HepG2 (cell line): ENCODE results near the gene DLG2. TPM values are rescaled to one million over a fixed set of nuclear protein-coding genes. Genes with fewer than 3 reads are reported as not detected.

Experiments used
- ATAC-seq: fragments of 200-7000 bp; cut with Tn5 transposase; 3 replicates; pipeline ENCODE4 v1.9.1; 2020; ENCODE audit warnings: mild to moderate bottlenecking, moderate library complexity
- BruUV-seq: library from RNA; stranded (reverse); fragments of 400-500 nt; replicated peaks from 2 replicates; lab custom pipeline; 2021; lab: Mats Ljungman, UMichigan
- CTCF ChIA-PET: fragments of 300-600 bp; formaldehyde crosslinking; extraction: SDS; loops from one replicate; lab custom pipeline; 2021; ENCODE audit warnings: low total read pairs, inconsistent platforms, low intra/inter-chr PET ratio; lab: Yijun Ruan, JAX
- POLR2A ChIA-PET: fragments of 350-600 bp; sonication (Branson Sonifier 250); formaldehyde crosslinking; loops from one replicate; lab custom pipeline; 2020; ENCODE audit warnings: antibody characterized with exemption, inconsistent platforms; lab: Yijun Ruan, JAX
- DNase-seq: peaks from one replicate; pipeline ENCODE4 v3.0.0-alpha.2; 2015; ENCODE audit warnings: low spot score
- FAIRE-seq: peaks from 3 replicates; lab custom pipeline; 2011; peaks lifted over from hg19 to GRCh38; lab: Jason Lieb, UNC
- H2AFZ ChIP-seq: one replicate; pipeline ENCODE4 v1.6.1; 2011; ENCODE audit warnings: low read length, inconsistent platforms
- H3K27ac ChIP-seq: fragments of 300-600 bp; 3 replicates; pipeline ENCODE4 v1.8.0; 2011; ENCODE audit warnings: mixed run types, mild to moderate bottlenecking, mixed read lengths, low read length, inconsistent platforms; ENCODE audit not compliant: insufficient read depth; ENCODE audit errors: extremely low read length
- H3K27me3 ChIP-seq, 2 experiments: fragments of 200-600 bp in 1 of 2; 2 replicates in 1 of 2; 3 replicates in 1 of 2; pipeline versions ENCODE4 v1.6.0 to v1.8.0; 2011; ENCODE audit warnings: low read length in 2 of 2, mild to moderate bottlenecking in 2 of 2, moderate library complexity in 2 of 2, inconsistent platforms in 1 of 2; ENCODE audit not compliant: insufficient read depth in 2 of 2, control insufficient read depth in 1 of 2
- H3K36me3 ChIP-seq, 2 experiments: fragments of 200-600 bp in 1 of 2; replicated peaks in 1 of 2; 2 replicates in 1 of 2; 3 replicates in 1 of 2; pipeline versions ENCODE4 v1.5.1 to v1.8.0; 2011; ENCODE audit warnings: low read length in 2 of 2, inconsistent platforms in 1 of 2; ENCODE audit not compliant: insufficient read depth in 2 of 2, control insufficient read depth in 1 of 2
- H3K4me1 ChIP-seq: 2 replicates; pipeline ENCODE4 v1.5.1; 2012; ENCODE audit warnings: low read length, inconsistent platforms; ENCODE audit not compliant: insufficient read depth
- H3K4me2 ChIP-seq: 2 replicates; pipeline ENCODE4 v1.6.0; 2011; ENCODE audit warnings: low read depth, low read length, inconsistent platforms
- H3K4me3 ChIP-seq, 3 experiments: fragments of 200-600 bp in 1 of 3; sonication (generic), shearing (Covaris generic) in 1 of 3; replicated peaks in 1 of 3; 2 replicates each; pipeline ENCODE4 v1.5.1; 2011 to 2016; ENCODE audit warnings: low read length in 3 of 3, inconsistent platforms in 2 of 3, low read depth in 2 of 3, mild to moderate bottlenecking in 2 of 3, control low read depth in 1 of 3, mixed read lengths in 1 of 3; ENCODE audit not compliant: insufficient read depth in 1 of 3
- H3K79me2 ChIP-seq: one replicate; pipeline ENCODE4 v1.6.1; 2011; ENCODE audit warnings: low read length, inconsistent platforms; ENCODE audit not compliant: insufficient read depth
- H3K9ac ChIP-seq: 2 replicates; pipeline ENCODE4 v1.6.0; 2011; ENCODE audit warnings: mild to moderate bottlenecking, low read depth, low read length, inconsistent platforms; ENCODE audit not compliant: insufficient read depth
- H3K9me3 ChIP-seq: 2 replicates; pipeline ENCODE4 v1.5.1; 2012; ENCODE audit warnings: mild to moderate bottlenecking, low read length
- H4K20me1 ChIP-seq: 2 replicates; pipeline ENCODE4 v1.6.0; 2011; ENCODE audit warnings: inconsistent platforms, mild to moderate bottlenecking, low read length, moderate library complexity; ENCODE audit not compliant: insufficient read depth
- KDM3A ChIP-seq: IDR thresholded peaks from 2 replicates; pipeline ENCODE4 v1.6.1; 2018; ENCODE audit warnings: low read depth, missing compliant biosample characterization
- NPAS2 ChIP-seq: sonication (generic); formaldehyde crosslinking; IDR thresholded peaks from 2 replicates; pipeline ENCODE4 v1.8.0; 2022; ENCODE audit warnings: mild to moderate bottlenecking, missing genetic modification reagents, borderline replicate concordance
- WIZ ChIP-seq: sonication (generic); formaldehyde crosslinking; IDR thresholded peaks from 2 replicates; pipeline ENCODE4 v1.5.1; 2020; ENCODE audit warnings: mild to moderate bottlenecking, missing genetic modification reagents
- ZNF136 ChIP-seq: sonication (generic); formaldehyde crosslinking; IDR thresholded peaks from 2 replicates; pipeline ENCODE4 v1.8.1; 2022; ENCODE audit warnings: low read depth, mild to moderate bottlenecking, moderate library complexity, missing genetic modification reagents
- ZNF3 ChIP-seq: IDR thresholded peaks from 2 replicates; pipeline ENCODE4 v1.7.0; 2017; ENCODE audit warnings: inconsistent platforms
- ZNF598 ChIP-seq: sonication (generic); formaldehyde crosslinking; IDR thresholded peaks from 2 replicates; pipeline ENCODE4 v1.5.1; 2020; ENCODE audit warnings: mild to moderate bottlenecking, missing genetic modification reagents, borderline replicate concordance
- ZNF766 ChIP-seq: sonication (generic); formaldehyde crosslinking; IDR thresholded peaks from 2 replicates; pipeline ENCODE4 v1.5.0; 2020; ENCODE audit warnings: missing genetic modification reagents, borderline replicate concordance
- ZSCAN9 ChIP-seq: IDR thresholded peaks from 2 replicates; pipeline ENCODE4 v1.6.1; 2016; ENCODE audit warnings: borderline replicate concordance
- WGBS: methylation state at CpG from one replicate; pipeline ENCODE4 v1.1.6; 2017; ENCODE audit warnings: low lambda C conversion rate; 5-methylcytosine and 5-hydroxymethylcytosine counted together
- in situ Hi-C: cut with HindIII; loops from 2 replicates; pipeline ENCODE4 v1.10.0; 2017; ENCODE audit warnings: low pct_unique_long_range_greater_than_20kb; ENCODE audit not compliant: extremely low pct_ligation_motif_present
- intact Hi-C: fragments of 100-400 bp; cut with micrococcal nuclease; formaldehyde crosslinking; loops from one replicate; pipeline ENCODE4 v1.10.0; 2022; ENCODE audit not compliant: unreplicated experiment
- polyA plus RNA-seq, 8 experiments: library from polyadenylated mRNA; depleted of rRNA in 3 of 8; stranded (reverse) in 7 of 8; unstranded in 1 of 8; fragments of >200 nt; fragmentation: Illumina TruSeq in 4 of 8; extraction: Trizol in 4 of 8; gene quantifications; 2 replicates each; pipeline versions ENCODE4 v1.2.1 to v1.2.3, GENCODE V29; 2011 to 2016; ENCODE audit warnings: low read depth in 4 of 8, missing spikeins in 1 of 8, mixed read lengths in 1 of 8; ENCODE audit not compliant: insufficient read depth in 1 of 8
- total RNA-seq, 5 experiments: library from RNA; depleted of rRNA; stranded (reverse); fragments of >200 nt; fragmentation: Illumina TruSeq; extraction: Trizol; gene quantifications; 2 replicates each; pipeline ENCODE4 v1.2.3, GENCODE V29; 2016; ENCODE audit warnings: low read depth in 1 of 5
- TF ChIP-seq, protein P1 (sequence below): sonication (generic); formaldehyde crosslinking; IDR thresholded peaks from 2 replicates; pipeline ENCODE4 v1.5.0; 2020; ENCODE audit warnings: missing genetic modification reagents

Gene DLG2
- total and polyA plus RNA-seq, 2 of the 13 experiments (the other 11 are each of a cell fraction or from before 2014, with no cell fraction given), result 0.46 to 1.0 TPM

DNA sequence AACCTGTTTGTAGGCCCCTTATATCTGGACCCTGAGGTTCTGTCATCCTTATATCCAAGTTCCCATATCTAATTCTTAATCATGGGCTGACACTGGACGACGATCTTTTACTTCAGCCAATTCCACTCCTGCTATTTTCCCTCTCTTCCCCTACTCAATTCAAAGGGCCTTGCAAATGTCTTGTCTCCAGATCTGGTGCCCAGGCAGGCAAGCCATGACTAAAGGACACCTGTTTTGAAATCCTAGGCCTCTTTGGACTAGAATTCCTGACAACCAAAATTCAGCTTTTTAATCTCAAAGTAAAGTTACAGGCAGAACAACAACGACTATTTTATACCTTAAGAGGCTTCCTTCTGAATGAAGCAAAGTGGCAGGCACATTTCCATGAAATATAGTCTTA is 963.4 kb downstream of the DLG2 start:
- ChIA-PET POLR2A (no interaction called here), CTCF (no interaction called here)
- no peak for DNase-seq
- H3K79me2 ChIP-seq, result no peaks in the 10 kb centered on the region
- no TSS peak for BruUV-seq
- ATAC-seq, result no peak
- H3K4me1 ChIP-seq, result no peaks in the 10 kb centered on the region
- H3K4me2 ChIP-seq, result no peak overlapping the region
- TF ChIP-seq, protein P1, sequence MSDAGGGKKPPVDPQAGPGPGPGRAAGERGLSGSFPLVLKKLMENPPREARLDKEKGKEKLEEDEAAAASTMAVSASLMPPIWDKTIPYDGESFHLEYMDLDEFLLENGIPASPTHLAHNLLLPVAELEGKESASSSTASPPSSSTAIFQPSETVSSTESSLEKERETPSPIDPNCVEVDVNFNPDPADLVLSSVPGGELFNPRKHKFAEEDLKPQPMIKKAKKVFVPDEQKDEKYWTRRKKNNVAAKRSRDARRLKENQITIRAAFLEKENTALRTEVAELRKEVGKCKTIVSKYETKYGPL, result no peak
- TF ChIP-seq ZNF136 (CRISPR knock-in tag) (no peak), ZNF598 (no peak), ZNF766 (no peak), NPAS2 (CRISPR knock-in tag) (no peak), KDM3A (CRISPR knock-in tag) (no peak), ZNF3 (CRISPR knock-in tag) (no peak), ZSCAN9 (CRISPR knock-in tag) (no peak), WIZ (CRISPR knock-in tag) (no peak)
- H2AFZ ChIP-seq, result no peak overlapping the region
- FAIRE-seq, result no peak
- in situ Hi-C loops, result no loop called here
- H3K36me3 ChIP-seq, result no peaks in the 10 kb centered on the region
- H4K20me1 ChIP-seq, result no peaks in the 10 kb centered on the region
- WGBS, result 0% methylated on average over 3 of the region's 3 CpGs
- H3K9me3 ChIP-seq, result no peaks in the 10 kb centered on the region
- H3K27me3 ChIP-seq, result no peaks in the 10 kb centered on the region
- intact Hi-C loops, result no loop called here
- no peak overlapping the region for H3K4me3 ChIP-seq
- H3K9ac ChIP-seq, result no peak overlapping the region
- no peak overlapping the region for H3K27ac ChIP-seq
